Measurements from ENCODE around the gene MYO7B.

The MYO7B gene

GRCh38 chr2:127671557-127672302 lies 136.2 kb downstream of the MYO7B start:
- no peaks in the 10 kb centered on the region for H3K9me2 ChIP-seq (ENCODE audit: low read depth, low read length)
- H3K9me3 ChIP-seq (ENCODE audit: low read length) = no peaks in the 10 kb centered on the region
- H3K27ac ChIP-seq (ENCODE audit: low read depth, low read length, poor library complexity, severe bottlenecking) = no peak overlapping the region
- no peaks in the 10 kb centered on the region for H3K4me1 ChIP-seq (ENCODE audit: insufficient read depth, low read length, severe bottlenecking)
- H3K9ac ChIP-seq (ENCODE audit: low read length) = no peak overlapping the region
- H3K4me3 ChIP-seq (ENCODE audit: low read depth, low read length, poor library complexity, severe bottlenecking) = no peak overlapping the region
- no peaks in the 10 kb centered on the region for H3K36me3 ChIP-seq (ENCODE audit: insufficient read depth, low read length)
- H3K27me3 ChIP-seq (ENCODE audit: insufficient read depth, low read length) = peaks cover 15% of the 10 kb centered on the region; the same call in 1 of the 2 replicates
- no peaks in the 10 kb centered on the region for H3K79me2 ChIP-seq (ENCODE audit: insufficient read depth, low read length)
- no peak for TF ChIP-seq EZH2 (IDR thresholded peaks at IDR 0.05; ENCODE audit: borderline replicate concordance, low read length)
- TF ChIP-seq CTCF (IDR thresholded peaks at IDR 0.05; ENCODE audit: low read length) = no peak
- no peaks in the 10 kb centered on the region for H3F3A ChIP-seq (ENCODE audit: insufficient read depth, low read length)
- no peaks in the 10 kb centered on the region for H4K20me1 ChIP-seq (ENCODE audit: insufficient read depth, low read length)
- no peak overlapping the region for H3K4me2 ChIP-seq (ENCODE audit: low read length)
- H2AFZ ChIP-seq (ENCODE audit: low read length) = no peak overlapping the region

- Histone ChIP-seq H4K20me1 (ENCODE audit: insufficient read depth, low read length) (no peaks in the 10 kb centered on the region), H3K36me3 (ENCODE audit: insufficient read depth, low read length) (no peaks in the 10 kb centered on the region), H3K79me2 (ENCODE audit: insufficient read depth, low read length) (no peaks in the 10 kb centered on the region), H3K4me3 (ENCODE audit: low read depth, low read length, poor library complexity, severe bottlenecking) (no peak overlapping the region), H3K9me3 (ENCODE audit: low read length) (no peaks in the 10 kb centered on the region), H3K9me2 (ENCODE audit: low read depth, low read length) (no peaks in the 10 kb centered on the region), H3K27me3 (ENCODE audit: insufficient read depth, low read length) (peaks cover 20% of the 10 kb centered on the region; the same call in 1 of the 2 replicates), H3K4me2 (ENCODE audit: low read length) (no peak overlapping the region), H3K4me1 (ENCODE audit: insufficient read depth, low read length, severe bottlenecking) (no peaks in the 10 kb centered on the region), H3F3A (ENCODE audit: insufficient read depth, low read length) (no peaks in the 10 kb centered on the region), H2AFZ (ENCODE audit: low read length) (no peak overlapping the region), H3K9ac (ENCODE audit: low read length) (no peak overlapping the region), H3K27ac (ENCODE audit: low read depth, low read length, poor library complexity, severe bottlenecking) (no peak overlapping the region)
- TF ChIP-seq EZH2 (IDR thresholded peaks at IDR 0.05; ENCODE audit: borderline replicate concordance, low read length) = no peak
- no peak for TF ChIP-seq CTCF (IDR thresholded peaks at IDR 0.05; ENCODE audit: low read length)
Observed at GRCh38 chr2:127672341-127673224, 137.1 kb downstream of the MYO7B start.

- no peaks in the 10 kb centered on the region for H3F3A ChIP-seq (ENCODE audit: insufficient read depth, low read length)
- H3K4me2 ChIP-seq (ENCODE audit: low read length) = no peak overlapping the region
- H3K9ac ChIP-seq (ENCODE audit: low read length) = no peak overlapping the region
- no peak overlapping the region for H3K4me3 ChIP-seq (ENCODE audit: low read depth, low read length, poor library complexity, severe bottlenecking)
- H3K9me2 ChIP-seq (ENCODE audit: low read depth, low read length) = no peaks in the 10 kb centered on the region
- H2AFZ ChIP-seq (ENCODE audit: low read length) = no peak overlapping the region
- no peaks in the 10 kb centered on the region for H3K79me2 ChIP-seq (ENCODE audit: insufficient read depth, low read length)
- no peak overlapping the region for H3K27ac ChIP-seq (ENCODE audit: low read depth, low read length, poor library complexity, severe bottlenecking)
- H3K36me3 ChIP-seq (ENCODE audit: insufficient read depth, low read length) = no peaks in the 10 kb centered on the region
- H3K4me1 ChIP-seq (ENCODE audit: insufficient read depth, low read length, severe bottlenecking) = no peaks in the 10 kb centered on the region
- H4K20me1 ChIP-seq (ENCODE audit: insufficient read depth, low read length) = no peaks in the 10 kb centered on the region
- peaks cover 20% of the 10 kb centered on the region; the same call in 1 of the 2 replicates for H3K27me3 ChIP-seq (ENCODE audit: insufficient read depth, low read length)
- H3K9me3 ChIP-seq (ENCODE audit: low read length) = no peaks in the 10 kb centered on the region
- no peak for TF ChIP-seq EZH2 (IDR thresholded peaks at IDR 0.05; ENCODE audit: borderline replicate concordance, low read length)
Observed at GRCh38 chr2:127673291-127674069, 138.0 kb downstream of the MYO7B start.

Measured in OCI-LY1 (cell line).